Memory B cell (primary cell): Measurements from ENCODE around the gene TELO2.

Experiments used
- ATAC-seq: fragments of 150-1000 bp; cut with Tn5 transposase; 2 replicates; pipeline ENCODE4 v1.10.0; 2021; ENCODE audit warnings: low read depth, mild to moderate bottlenecking, moderate library complexity
- DNase-seq, 2 donors: peaks; one replicate each; pipeline ENCODE4 v3.0.0; 2022; ENCODE audit warnings: low spot score in 2 of 2
- H3K27ac Mint-ChIP-seq: one replicate; pipeline ENCODE4 v1.8.0; 2022; ENCODE audit warnings: mild to moderate bottlenecking, moderate library complexity, mixed read lengths
- H3K27me3 Mint-ChIP-seq: one replicate; pipeline ENCODE4 v1.8.0; 2022; ENCODE audit warnings: mixed read lengths
- H3K36me3 Mint-ChIP-seq: one replicate; pipeline ENCODE4 v1.8.0; 2022; ENCODE audit warnings: mild to moderate bottlenecking, mixed read lengths
- H3K4me1 Mint-ChIP-seq: one replicate; pipeline ENCODE4 v1.8.0; 2022; ENCODE audit warnings: mixed read lengths
- H3K4me3 Mint-ChIP-seq: one replicate; pipeline ENCODE4 v1.8.0; 2022; ENCODE audit warnings: mild to moderate bottlenecking, moderate library complexity, mixed read lengths
- H3K9me3 Mint-ChIP-seq: one replicate; pipeline ENCODE4 v1.8.0; 2022; ENCODE audit warnings: mixed read lengths

TELO2 gene

GRCh38 chr16:1493746-1494094 lies 560 bp downstream of the TELO2 start:
- ATAC-seq (peak; percentile 4), DNase-seq (no peak)
- Mint-ChIP-seq H3K9me3 (no peaks in the 10 kb centered on the region), H3K27me3 (no peaks in the 10 kb centered on the region), H3K4me3 (peak overlapping the region; percentile 96), H3K36me3 (peaks cover 8% of the 10 kb centered on the region), H3K27ac (peak overlapping the region; percentile 99), H3K4me1 (peaks cover 16% of the 10 kb centered on the region)

- peaks cover 8% of the 10 kb centered on the region for H3K36me3 Mint-ChIP-seq
- H3K4me1 Mint-ChIP-seq: peaks cover 16% of the 10 kb centered on the region
- peak overlapping the region; percentile 96 for H3K4me3 Mint-ChIP-seq
- ATAC-seq: no peak
- no peaks in the 10 kb centered on the region for H3K27me3 Mint-ChIP-seq
- H3K9me3 Mint-ChIP-seq: no peaks in the 10 kb centered on the region
- H3K27ac Mint-ChIP-seq: peak overlapping the region; percentile 99
- no peak for DNase-seq
These were observed 1.0 kb downstream of the TELO2 start for GRCh38 chr16:1494129-1494640.

GRCh38 chr16:1494711-1495110 lies 1.6 kb downstream of the TELO2 start:
- DNase-seq (no peak), ATAC-seq (no peak)
- no peaks in the 10 kb centered on the region for H3K9me3 Mint-ChIP-seq
- H3K4me3 Mint-ChIP-seq: peak overlapping the region; percentile 96
- H3K27ac Mint-ChIP-seq: no peak overlapping the region
- peaks cover 8% of the 10 kb centered on the region for H3K36me3 Mint-ChIP-seq
- H3K4me1 Mint-ChIP-seq: peaks cover 16% of the 10 kb centered on the region
- H3K27me3 Mint-ChIP-seq: no peaks in the 10 kb centered on the region

GRCh38 chr16:1495211-1495888 lies 2.2 kb downstream of the TELO2 start:
- no peaks in the 10 kb centered on the region for H3K9me3 Mint-ChIP-seq
- H3K4me3 Mint-ChIP-seq: no peak overlapping the region
- no peak overlapping the region for H3K27ac Mint-ChIP-seq
- H3K36me3 Mint-ChIP-seq: peaks cover 8% of the 10 kb centered on the region
- no peak for ATAC-seq
- no peaks in the 10 kb centered on the region for H3K27me3 Mint-ChIP-seq
- H3K4me1 Mint-ChIP-seq: peaks cover 16% of the 10 kb centered on the region
- no peak for DNase-seq

GRCh38 chr16:1495889-1496262 lies 2.7 kb downstream of the TELO2 start:
- no peaks in the 10 kb centered on the region for H3K9me3 Mint-ChIP-seq
- DNase-seq: no peak
- H3K4me1 Mint-ChIP-seq: peaks cover 16% of the 10 kb centered on the region
- no peak for ATAC-seq
- H3K27ac Mint-ChIP-seq: no peak overlapping the region
- no peak overlapping the region for H3K4me3 Mint-ChIP-seq
- no peaks in the 10 kb centered on the region for H3K27me3 Mint-ChIP-seq
- H3K36me3 Mint-ChIP-seq: peaks cover 8% of the 10 kb centered on the region

- Mint-ChIP-seq H3K9me3 (no peaks in the 10 kb centered on the region), H3K4me1 (peaks cover 14% of the 10 kb centered on the region), H3K4me3 (no peak overlapping the region), H3K27ac (no peak overlapping the region), H3K27me3 (no peaks in the 10 kb centered on the region), H3K36me3 (peaks cover 8% of the 10 kb centered on the region)
- no peak for DNase-seq
- no peak for ATAC-seq
These were observed 3.3 kb downstream of the TELO2 start for GRCh38 chr16:1496464-1496863.

GRCh38 chr16:1497014-1497598 lies 3.9 kb downstream of the TELO2 start:
- no peak for DNase-seq
- no peak for ATAC-seq
- no peaks in the 10 kb centered on the region for H3K27me3 Mint-ChIP-seq
- no peak overlapping the region for H3K27ac Mint-ChIP-seq
- H3K4me3 Mint-ChIP-seq: no peak overlapping the region
- H3K4me1 Mint-ChIP-seq: peaks cover 13% of the 10 kb centered on the region
- H3K9me3 Mint-ChIP-seq: no peaks in the 10 kb centered on the region
- peaks cover 11% of the 10 kb centered on the region for H3K36me3 Mint-ChIP-seq

GRCh38 chr16:1498899-1499676 lies 5.9 kb downstream of the TELO2 start:
- no peaks in the 10 kb centered on the region for H3K9me3 Mint-ChIP-seq
- no peak for DNase-seq
- H3K4me3 Mint-ChIP-seq: no peak overlapping the region
- ATAC-seq: no peak
- no peak overlapping the region for H3K27ac Mint-ChIP-seq
- peaks cover 14% of the 10 kb centered on the region for H3K36me3 Mint-ChIP-seq
- no peaks in the 10 kb centered on the region for H3K27me3 Mint-ChIP-seq
- H3K4me1 Mint-ChIP-seq: peaks cover 1% of the 10 kb centered on the region

GRCh38 chr16:1499756-1500464 lies 6.8 kb downstream of the TELO2 start:
- no peak for DNase-seq
- no peak for ATAC-seq
- no peaks in the 10 kb centered on the region for H3K27me3 Mint-ChIP-seq
- H3K27ac Mint-ChIP-seq: no peak overlapping the region
- H3K36me3 Mint-ChIP-seq: peaks cover 14% of the 10 kb centered on the region
- no peak overlapping the region for H3K4me3 Mint-ChIP-seq
- H3K9me3 Mint-ChIP-seq: no peaks in the 10 kb centered on the region
- H3K4me1 Mint-ChIP-seq: no peaks in the 10 kb centered on the region

GRCh38 chr16:1500465-1501150 lies 7.4 kb downstream of the TELO2 start:
- no peak for DNase-seq
- Mint-ChIP-seq H3K36me3 (peaks cover 14% of the 10 kb centered on the region), H3K4me3 (no peak overlapping the region), H3K9me3 (no peaks in the 10 kb centered on the region), H3K27ac (no peak overlapping the region), H3K27me3 (no peaks in the 10 kb centered on the region), H3K4me1 (no peaks in the 10 kb centered on the region)
- ATAC-seq: no peak

- no peak for ATAC-seq
- no peaks in the 10 kb centered on the region for H3K9me3 Mint-ChIP-seq
- peaks cover 14% of the 10 kb centered on the region for H3K36me3 Mint-ChIP-seq
- no peaks in the 10 kb centered on the region for H3K27me3 Mint-ChIP-seq
- H3K27ac Mint-ChIP-seq: no peak overlapping the region
- no peaks in the 10 kb centered on the region for H3K4me1 Mint-ChIP-seq
- no peak overlapping the region for H3K4me3 Mint-ChIP-seq
- DNase-seq: no peak
These were observed 8.5 kb downstream of the TELO2 start for GRCh38 chr16:1501630-1502029.

GRCh38 chr16:1502092-1503004 lies 9.2 kb downstream of the TELO2 start:
- DNase-seq (no peak), ATAC-seq (no peak)
- Mint-ChIP-seq H3K27ac (no peak overlapping the region), H3K4me1 (no peaks in the 10 kb centered on the region), H3K27me3 (no peaks in the 10 kb centered on the region), H3K36me3 (peaks cover 14% of the 10 kb centered on the region), H3K4me3 (no peak overlapping the region), H3K9me3 (no peaks in the 10 kb centered on the region)
